Stimulated activated CD4-positive, alpha-beta T cell treated with anti-CD3 and anti-CD28 coated beads, Interleukin-2, amount 100 ng/mL, for 24 hours (primary cell): ENCODE measurements around the gene CD109.
"Not testable (repeated sequence)": the region's sequence is repeated elsewhere in the genome, so short reads cannot be mapped to it uniquely, and the experiment has no call there.

ENCODE experiments used
- DNase-seq, 2 donors: peaks; one replicate each; pipeline ENCODE4 v3.0.0-alpha.2; 2020

The CD109 gene

DNA sequence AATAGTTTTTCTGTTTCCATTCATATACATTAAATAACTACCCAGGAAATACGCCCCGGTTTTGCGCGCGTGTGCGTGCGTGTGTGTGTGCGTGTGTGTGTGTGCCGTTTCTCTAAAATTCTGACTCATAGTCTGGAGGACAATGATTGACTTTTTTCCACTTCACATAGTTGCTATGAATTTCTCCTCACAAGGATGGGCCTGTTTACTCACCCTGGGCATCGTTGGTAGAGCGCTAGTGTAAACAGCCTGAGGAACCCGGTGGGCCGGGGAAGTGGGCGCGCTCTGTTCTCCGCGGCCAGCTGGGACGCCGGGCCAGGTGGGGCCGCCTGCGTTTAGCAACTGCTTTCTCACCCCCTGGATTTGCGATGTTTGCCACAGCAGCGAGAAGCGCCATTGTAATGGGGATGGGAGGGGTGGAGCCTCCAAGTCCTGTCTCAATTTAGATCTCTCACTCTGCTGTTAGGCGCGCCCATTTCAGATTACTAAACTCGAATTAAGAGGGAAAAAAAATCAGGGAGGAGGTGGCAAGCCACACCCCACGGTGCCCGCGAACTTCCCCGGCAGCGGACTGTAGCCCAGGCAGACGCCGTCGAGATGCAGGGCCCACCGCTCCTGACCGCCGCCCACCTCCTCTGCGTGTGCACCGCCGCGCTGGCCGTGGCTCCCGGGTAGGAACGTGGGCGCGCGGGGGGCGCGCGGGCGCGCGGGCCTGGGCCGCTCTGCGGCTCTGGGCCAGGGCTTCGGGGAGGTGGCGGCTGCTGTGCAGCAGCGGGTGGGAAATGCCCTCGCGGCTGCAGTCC, at the start of gene CD109:
Gene CD109, plus strand, starts transcription at position 585 of the 803 bp plus-strand sequence. Its CDS starts 13 bp downstream, at position 598.
- DNase-seq: peak; percentile 77 to 78

- no peak for DNase-seq
These were observed 47.8 kb upstream of the CD109 start for GRCh38 chr6:73648166-73648565.

GRCh38 chr6:73649783-73650182, 46.2 kb upstream of the CD109 start:
- DNase-seq: no peak

DNA sequence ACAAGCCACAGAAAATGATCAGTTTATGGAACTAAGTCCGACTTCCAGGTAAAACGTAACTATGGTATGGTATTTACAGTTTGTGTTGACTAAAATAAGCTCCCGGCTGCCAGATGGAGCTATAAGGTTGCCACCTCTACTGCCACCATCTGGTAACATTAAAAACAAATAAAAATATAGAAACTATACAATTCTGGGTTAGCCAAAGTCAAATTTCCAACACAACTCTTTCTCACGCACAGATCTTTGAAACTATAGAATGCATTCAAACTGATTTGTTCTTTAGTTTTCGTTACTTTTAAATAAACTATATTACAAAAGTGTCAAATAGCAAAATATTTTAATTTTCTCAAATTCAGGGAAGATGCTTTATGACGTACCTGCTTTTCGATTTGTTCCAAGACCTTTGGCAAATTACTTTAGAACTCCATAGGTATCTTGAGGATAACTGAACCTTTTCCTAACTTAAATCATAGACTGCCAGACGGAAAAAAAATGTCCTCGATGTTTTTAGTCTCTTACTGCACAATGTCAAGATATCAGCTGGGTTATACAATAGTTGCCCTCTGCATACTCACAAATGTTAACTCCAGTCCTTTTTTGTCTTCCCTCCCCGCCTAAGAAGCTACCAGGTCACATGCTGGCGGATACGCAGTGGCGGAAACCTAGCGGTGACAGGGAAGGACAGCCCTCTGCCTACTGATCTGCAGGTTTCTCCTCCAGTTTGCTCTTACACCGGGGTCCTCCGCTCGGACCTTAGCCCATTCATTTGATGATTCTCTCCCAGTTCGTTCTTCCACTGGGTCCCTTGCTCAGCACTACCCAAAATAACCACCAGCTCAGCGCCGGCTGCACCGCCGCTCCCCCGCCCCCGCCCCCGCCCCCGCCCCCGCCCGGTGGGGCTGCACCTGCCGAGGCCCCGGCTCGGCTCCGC, 43.1 kb upstream of the CD109 start:
- DNase-seq: peak; percentile 58 to 60

DNA sequence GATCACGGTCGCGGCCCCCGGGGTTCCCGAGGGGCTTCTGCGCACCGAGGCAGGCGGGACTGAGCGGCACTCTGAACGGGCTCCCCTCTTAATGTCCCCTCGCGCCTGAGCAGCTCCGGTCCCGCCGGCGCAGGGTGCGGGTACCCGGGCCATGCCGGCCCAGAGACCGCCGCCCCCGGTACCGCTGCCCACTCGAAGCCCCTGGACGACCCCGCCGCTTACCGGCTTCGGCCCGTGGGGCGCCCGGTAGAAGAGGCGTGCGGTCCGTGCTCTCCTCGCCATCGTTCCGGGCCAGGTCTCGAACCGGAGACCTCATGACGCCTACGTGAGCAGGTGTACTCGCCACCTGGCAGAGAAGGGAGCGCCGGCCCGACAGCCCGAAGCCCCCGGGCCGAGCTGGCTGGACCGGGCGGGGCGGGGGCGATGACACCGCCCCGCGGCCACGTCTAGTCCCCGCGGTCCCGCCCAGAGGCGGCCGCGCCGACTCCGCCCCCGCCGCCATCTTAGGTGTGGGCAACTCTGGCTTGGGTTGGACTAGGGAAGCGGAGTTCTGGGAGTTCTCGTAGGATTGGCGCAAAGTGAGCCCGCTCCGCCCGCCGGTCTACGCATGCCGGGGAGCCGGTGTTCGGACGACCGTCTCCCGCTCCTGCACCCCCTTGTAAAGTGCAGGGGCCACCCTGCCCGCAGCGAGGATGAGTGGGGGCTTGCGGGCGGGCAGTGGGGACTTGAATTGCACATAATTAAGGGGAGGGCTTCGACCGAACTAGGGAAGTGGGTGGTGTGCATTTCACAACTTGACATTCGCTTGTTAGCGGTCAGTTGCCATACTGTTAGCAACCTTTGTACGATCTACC, 42.2 kb upstream of the CD109 start, which contains the start of gene SLC17A5:
Gene SLC17A5, minus strand, starts transcription at position 422 of the 854 bp plus-strand sequence. Its CDS starts 106 bp downstream, at position 316.
- peak; percentile 92 to 94 for DNase-seq

GRCh38 chr6:73655341-73655917, 40.6 kb upstream of the CD109 start:
- no peak for DNase-seq

DNA sequence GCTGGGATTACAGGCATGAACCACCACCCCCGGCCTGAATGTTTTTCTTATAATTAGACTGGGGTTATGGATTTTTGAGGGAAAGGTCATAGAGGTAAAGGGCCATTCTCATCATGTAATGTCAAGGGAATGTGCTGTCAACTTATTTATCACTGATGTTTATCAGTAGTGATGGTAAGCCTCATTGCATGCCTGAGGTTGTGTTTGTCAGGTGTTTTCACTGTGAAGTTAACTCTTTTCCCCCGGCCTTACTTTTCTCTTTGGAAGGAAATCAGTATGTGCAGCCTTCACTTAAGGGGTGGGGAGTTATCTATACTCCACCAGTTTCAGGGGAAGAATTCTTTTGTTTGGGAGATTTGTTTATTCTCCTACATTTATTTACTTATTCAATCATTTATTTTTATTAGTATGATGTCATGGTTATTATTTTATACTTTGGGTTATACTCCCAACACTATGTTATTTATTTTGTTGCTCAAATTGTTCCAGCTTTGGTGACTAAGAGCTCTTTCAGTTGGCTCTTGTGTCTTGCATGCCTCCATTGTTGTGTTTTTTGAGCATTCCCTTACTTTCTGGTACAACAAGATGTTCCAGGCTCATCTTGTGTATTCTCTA, 39.4 kb upstream of the CD109 start:
- DNase-seq: no peak

- no peak for DNase-seq
These were observed 38.8 kb upstream of the CD109 start for GRCh38 chr6:73657201-73657600.

GRCh38 chr6:73664701-73665100, 31.3 kb upstream of the CD109 start:
- no peak for DNase-seq

DNA sequence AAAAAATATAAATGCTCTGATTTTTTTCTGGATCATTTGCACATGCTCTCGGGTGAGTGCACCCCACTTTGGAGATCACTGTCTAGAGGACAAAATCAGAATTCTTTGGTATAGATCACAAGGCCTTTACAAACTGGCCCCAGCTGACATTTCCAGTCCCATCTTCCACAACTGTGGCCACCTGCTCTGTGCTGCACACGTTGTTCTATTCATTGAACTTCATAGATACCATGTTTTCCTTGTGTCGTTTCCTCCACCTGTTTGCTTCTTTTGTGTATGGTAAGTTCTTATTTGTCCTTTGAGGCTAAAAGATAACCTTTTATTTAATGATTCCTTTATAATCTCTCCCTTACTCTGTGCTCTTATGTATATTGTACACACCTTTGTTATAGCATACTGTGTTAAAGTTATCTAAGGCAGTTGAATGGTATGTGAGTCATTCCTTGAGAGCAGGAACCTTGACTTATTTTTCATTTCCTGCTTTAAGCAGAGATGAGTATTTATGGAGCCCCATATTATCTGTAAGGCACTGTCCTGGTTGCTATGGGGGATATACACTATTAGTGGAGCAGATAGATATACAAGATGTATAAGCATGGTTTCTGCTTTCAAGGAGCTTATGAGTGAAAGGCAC, 30.2 kb upstream of the CD109 start:
- DNase-seq: no peak

DNA sequence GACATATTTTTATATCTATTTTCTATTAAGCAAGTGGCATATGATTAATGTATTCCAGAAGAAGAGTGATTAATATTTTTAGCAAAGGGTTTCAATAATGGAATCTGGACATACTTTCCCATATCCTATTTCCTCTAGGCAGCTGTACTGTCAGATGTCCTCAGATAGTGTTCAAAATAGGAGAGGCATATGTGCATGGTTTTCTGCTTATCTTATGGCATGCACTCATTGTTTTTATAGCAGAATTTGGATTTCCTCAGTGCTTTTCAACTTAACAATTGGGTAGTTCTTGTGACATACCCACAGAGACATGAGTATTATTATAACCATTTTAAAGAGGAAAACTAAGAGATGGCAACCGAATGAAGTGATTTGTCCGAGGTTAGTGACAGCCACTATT, 29.6 kb upstream of the CD109 start:
- DNase-seq: no peak

- DNase-seq: no peak
These were observed 28.2 kb upstream of the CD109 start for GRCh38 chr6:73667798-73668197.

DNA sequence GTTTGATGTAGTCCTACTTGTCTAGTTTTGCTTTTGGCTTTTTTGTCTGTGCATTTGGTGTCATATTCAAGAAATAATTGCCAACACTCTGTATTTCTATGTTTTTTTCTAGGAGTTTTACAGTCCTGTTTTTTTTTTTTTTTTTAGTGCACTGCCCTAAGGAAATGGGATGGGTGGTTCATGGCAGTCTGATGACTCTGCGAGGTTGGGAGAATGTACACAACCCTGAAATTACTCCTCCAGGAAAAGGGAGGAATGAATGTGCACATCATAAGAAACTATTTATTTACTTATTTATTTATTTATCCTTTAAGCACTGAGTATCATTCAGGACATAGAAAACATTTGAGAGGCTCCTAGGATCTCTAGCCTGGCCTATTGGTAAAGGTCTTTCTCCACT, 27.0 kb upstream of the CD109 start:
- DNase-seq: no peak

DNA sequence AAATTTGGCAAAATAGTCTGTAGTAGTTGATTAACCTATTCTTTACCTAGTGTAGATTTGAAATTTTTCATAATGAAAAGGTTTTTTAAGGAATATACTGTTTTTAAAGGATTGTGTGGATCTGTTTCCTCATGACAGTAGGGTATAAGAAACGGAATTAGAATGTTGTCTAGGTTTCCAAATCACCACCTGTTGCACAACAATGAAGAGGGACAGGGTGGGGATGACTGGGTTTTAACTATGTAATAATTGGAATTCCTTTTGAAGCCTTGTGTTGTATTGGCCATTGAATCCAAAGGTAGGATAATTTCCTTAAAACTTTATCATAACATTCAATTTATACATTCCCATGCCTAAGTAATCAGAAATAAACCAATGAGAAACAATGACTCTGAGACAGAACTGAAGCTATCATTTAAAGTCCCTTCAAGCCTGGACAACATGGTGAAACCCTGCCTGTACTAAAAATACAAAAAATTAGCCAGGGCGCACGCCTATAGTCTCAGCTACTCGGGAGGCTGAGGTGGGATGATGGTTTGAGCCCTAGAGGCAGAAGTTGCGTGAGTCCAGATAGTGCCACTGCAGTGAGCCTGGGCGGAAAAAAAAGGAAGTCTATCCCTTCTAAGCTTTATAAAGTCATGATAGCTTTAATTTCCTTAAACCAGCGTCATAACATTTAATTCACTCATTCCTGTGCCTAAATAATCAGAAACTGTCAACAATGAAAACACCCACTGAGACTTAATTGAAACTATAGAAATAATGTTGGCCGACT, 23.9 kb upstream of the CD109 start:
- DNase-seq: no peak

DNA sequence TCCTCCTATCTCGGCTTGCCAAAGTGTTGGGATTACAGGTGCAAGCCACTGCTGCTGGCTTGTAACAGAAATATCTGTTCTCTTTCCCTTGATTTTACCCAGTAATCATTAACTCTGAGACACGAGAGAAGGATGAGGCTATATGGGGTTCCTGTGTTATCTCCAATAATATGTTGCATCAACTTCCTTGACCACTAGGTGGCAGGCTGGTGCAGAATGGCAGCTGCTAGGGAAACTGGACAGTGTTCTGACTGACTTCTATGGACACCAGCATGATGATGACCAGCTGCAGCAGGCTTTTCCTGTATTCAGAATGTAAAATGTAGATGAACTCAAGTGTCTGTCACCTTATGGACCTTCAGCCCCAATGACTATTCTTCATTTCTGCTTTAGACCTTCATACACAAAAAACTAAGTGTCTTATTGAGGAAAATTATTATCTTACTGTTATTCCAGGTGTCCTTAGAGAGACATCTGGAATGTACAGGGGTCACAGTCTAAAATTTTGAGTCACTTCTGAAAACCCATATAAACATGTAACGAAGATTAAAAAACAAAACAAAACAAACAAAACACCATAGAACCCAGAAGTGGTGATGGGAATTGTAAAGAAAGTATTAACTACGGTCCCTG, 20.4 kb upstream of the CD109 start:
- peak; percentile 77 to 83 for DNase-seq

DNA sequence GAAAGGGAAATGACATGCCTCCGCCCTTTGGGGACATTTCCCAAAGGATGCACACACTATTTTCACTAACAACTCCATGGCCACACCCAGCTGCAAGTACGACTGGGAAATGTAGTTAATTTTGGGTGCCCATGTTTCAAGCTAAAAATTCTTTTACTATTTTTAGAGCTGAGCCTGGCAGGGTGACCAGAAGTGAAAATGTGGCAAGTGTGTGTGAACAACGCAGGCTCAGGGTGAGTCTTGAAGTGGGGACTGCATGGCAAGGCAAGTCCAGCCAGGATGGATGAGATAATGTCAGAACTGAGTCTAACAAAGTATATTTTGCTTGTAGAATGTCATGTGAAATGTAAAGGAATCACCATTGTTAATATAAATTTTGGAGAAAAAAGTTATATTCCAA, 17.0 kb upstream of the CD109 start:
- no peak for DNase-seq

DNA sequence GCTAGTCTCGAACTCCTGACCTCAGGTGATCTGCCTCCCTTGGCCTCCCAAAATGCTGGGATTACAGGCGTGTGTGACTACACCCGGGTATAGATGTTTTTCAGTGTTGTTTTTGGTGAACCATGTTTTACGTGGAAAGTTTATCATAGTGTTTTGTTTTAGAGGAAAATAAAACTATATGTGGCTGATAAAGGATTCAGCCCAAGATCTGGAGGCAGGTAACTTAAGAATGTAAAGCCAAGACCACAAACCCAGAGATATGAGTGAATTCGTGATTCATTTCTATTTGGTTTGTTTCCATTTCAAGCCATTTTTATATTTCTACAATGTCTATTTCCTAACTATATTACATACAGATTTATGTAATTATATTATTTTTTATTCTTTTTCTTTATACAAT, 16.2 kb upstream of the CD109 start:
- DNase-seq: not testable (repeated sequence)

DNA sequence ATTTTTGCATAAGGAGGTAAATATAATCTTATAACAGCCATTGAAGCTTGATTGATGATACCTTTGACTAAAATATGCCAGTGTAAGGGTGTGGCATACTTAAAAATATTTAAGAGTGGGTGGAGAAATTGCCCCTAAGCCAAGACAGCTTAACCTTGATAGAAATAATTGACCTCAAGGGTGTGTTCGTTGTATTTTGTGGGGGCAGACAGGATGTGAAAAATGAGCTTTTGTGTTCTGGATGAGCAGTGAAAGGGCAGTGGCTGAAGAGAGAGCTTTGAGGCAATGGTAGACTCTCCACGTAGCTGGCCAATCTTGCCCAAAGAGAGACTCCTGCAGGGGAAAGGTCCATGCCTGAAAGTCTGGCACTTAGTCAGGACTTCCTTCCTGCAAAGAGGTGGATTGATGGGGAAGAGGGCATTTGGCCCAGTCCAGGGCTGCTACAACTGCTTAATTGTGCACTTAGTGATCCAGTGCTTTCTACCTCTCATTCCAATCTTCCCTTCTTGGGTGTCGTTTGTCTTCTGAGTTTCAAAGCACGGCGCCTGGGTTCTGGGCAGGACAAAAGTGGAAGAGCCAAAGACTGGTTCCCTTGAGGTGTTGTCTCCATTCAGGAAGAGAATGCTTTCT, 15.6 kb upstream of the CD109 start:
- no peak for DNase-seq

DNA sequence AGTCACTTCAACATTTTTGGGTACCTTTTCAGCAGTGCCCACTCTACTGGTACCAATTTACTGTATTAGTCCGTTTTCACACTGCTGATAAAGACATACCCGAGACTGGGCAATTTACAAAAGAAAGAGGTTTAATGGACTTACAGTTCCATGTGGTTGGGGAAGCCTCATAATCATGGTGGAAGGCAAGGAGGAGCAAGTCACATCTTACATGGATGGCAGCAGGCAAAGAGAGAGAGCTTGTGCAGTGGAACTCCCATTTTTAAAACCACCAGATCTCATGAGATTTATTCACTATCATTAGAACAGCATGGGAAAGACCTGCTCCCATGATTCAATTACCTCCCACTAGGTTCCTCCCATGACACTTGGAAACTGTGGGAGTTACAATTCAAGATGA, 12.4 kb upstream of the CD109 start:
- not testable (repeated sequence) for DNase-seq

DNA sequence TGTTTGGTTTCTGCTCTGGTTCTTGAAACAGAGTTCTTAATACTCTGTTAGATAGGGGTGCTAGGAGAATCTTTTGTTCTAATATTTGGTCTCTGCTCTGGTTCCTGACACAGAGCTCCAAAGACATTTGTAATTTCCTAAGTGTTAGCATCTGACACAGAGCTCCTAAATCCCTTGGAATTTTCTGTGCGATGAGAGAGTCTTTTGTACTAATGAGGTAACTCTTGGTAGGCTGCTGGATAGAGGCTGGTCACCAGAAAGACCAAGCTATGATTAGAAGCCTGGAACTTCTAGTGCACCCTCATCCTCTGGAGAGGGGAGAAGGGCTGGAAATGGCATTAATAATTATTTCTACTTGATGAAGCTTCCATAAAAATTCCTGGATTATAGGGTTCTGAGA, 7.7 kb upstream of the CD109 start:
- no peak for DNase-seq
